ENCODE data around the gene SDK2. TPM values are rescaled to one million over a fixed set of nuclear protein-coding genes. Genes with fewer than 3 reads are reported as not detected.

Gene SDK2
- total and polyA plus RNA-seq, 2 experiments from 2014 or later, result 0.74 to 5.1 TPM

GRCh38 chr17:73396431-73397277 is 247.6 kb downstream of the SDK2 start (continued):
- TF ChIP-seq ZNF462 (CRISPR knock-in tag; IDR thresholded peaks at IDR 0.05) (no peak), EZH2phosphoT487 (IDR thresholded peaks at IDR 0.05; ENCODE audit: unreplicated experiment) (no peak), NANOG (IDR thresholded peaks at IDR 0.05; ENCODE audit: borderline replicate concordance) (no peak), STAT1 (IDR thresholded peaks at IDR 0.05; ENCODE audit: unreplicated experiment) (no peak)

GRCh38 chr17:73394512-73395450 is 249.5 kb downstream of the SDK2 start:
- no peaks in the 10 kb centered on the region for H3K9me2 ChIP-seq (ENCODE audit: insufficient read depth)
- H4K20me1 ChIP-seq (replicated peaks; ENCODE audit: insufficient read depth), result no peaks in the 10 kb centered on the region
- Mint-ChIP-seq H3K27me3 (ENCODE audit: insufficient read depth, low read depth, poor library complexity) (peaks cover 9% of the 10 kb centered on the region), H3K4me1 (no peaks in the 10 kb centered on the region; the same call in 2 of the 3 replicates), H3K4me3 (no peak overlapping the region), H3K27ac (no peak overlapping the region), H3K36me3 (ENCODE audit: low read depth) (no peaks in the 10 kb centered on the region), H3K9me3 (no peaks in the 10 kb centered on the region)
- H2AFZ ChIP-seq, result no peak overlapping the region
- DNase-seq (ENCODE audit: low spot score) (no peak), ATAC-seq (no peak)
- no peaks in the 10 kb centered on the region for H3K36me3 ChIP-seq (ENCODE audit: insufficient read depth)
- no peaks in the 10 kb centered on the region for H3K4me1 ChIP-seq (ENCODE audit: insufficient read depth)
- no peak overlapping the region for H3K4me3 ChIP-seq
- no peak overlapping the region for H3K4me2 ChIP-seq
- H3K27me3 ChIP-seq (ENCODE audit: insufficient read depth), result no peaks in the 10 kb centered on the region
- H3K27ac ChIP-seq (ENCODE audit: low read depth), result no peak overlapping the region
- no peaks in the 10 kb centered on the region for H3F3A ChIP-seq (replicated peaks; ENCODE audit: low read depth)
- no peaks in the 10 kb centered on the region for H3K79me2 ChIP-seq (replicated peaks; ENCODE audit: insufficient read depth)
- no peak for TF ChIP-seq EZH2 (IDR thresholded peaks at IDR 0.05; ENCODE audit: low read depth, unreplicated experiment)
- no peak for TF ChIP-seq REST (IDR thresholded peaks at IDR 0.05; ENCODE audit: unreplicated experiment)
- TF ChIP-seq ZNF331 (CRISPR knock-in tag; IDR thresholded peaks at IDR 0.05; ENCODE audit: low read depth), result no peak
- no peak for TF ChIP-seq ZNF114 (CRISPR knock-in tag; IDR thresholded peaks at IDR 0.05)
- no peak for TF ChIP-seq CTCF (conservative IDR thresholded peaks at IDR 0.05; ENCODE audit: low read depth in 2 of 2)
- TF ChIP-seq NANOG (IDR thresholded peaks at IDR 0.05; ENCODE audit: borderline replicate concordance), result no peak
